Kidney glomerular epithelial cell (primary cell): Measurements from ENCODE around the gene TGFB1.

Experiments used
- DNase-seq: peaks from one replicate; lab custom pipeline; 2025; lab: John Stamatoyannopoulos, UW

TGFB1 gene

DNA sequence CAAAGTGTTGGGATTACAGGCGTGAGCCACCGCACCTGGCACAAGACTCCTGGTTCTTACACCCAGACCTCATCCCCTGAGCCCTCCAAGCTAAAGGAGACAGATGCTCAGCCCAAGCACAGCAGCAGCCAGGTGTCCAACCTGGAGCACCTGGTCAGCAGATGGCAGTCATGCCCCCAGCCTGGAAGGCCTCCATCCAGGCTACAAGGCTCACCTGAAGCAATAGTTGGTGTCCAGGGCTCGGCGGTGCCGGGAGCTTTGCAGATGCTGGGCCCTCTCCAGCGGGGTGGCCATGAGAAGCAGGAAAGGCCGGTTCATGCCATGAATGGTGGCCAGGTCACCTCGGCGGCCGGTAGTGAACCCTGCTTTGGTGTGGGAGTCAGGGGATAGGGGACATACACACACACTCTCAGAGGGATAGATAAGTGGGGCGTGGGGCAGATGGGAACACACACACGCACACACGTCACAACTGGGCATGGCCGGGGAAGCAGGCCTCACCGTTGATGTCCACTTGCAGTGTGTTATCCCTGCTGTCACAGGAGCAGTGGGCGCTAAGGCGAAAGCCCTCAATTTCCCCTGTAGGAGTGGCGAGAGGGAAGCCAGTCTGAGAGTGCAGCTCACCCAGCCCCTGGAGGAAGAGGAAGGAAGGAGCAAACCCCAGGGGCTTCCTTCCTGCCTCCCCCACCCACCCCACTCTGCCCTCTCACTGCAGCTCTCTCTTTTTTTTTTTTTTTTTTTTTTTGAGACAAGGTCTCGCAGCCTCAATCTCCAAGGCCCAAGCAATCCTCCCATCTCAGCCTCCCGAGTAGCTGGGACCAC, 11.8 kb downstream of the TGFB1 start:
- no peak for DNase-seq

- DNase-seq = peak; percentile 83
Observed at GRCh38 chr19:41339936-41340335, 13.8 kb downstream of the TGFB1 start.

- no peak for DNase-seq
Observed at GRCh38 chr19:41335467-41335866, 18.3 kb downstream of the TGFB1 start.

DNA sequence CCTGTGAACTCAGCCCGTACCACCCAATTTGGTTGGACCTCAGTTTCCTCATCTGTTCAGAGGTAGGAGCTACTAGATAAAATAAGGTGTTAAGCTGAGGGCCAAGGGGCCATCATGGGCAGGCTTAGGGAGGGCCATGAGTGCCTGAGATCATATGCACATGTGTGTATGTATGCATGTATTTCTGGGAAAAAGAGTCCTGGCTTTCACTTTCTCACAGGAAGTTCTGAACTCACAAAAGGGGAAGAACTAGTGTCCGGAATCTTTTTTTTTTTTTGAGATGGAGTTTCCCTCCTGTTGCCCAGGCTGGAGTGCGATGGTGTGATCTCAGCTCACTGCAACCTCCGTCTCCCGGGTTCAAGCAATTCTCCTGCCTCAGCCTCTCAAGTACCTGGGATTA, 18.9 kb downstream of the TGFB1 start:
- DNase-seq = no peak

DNA sequence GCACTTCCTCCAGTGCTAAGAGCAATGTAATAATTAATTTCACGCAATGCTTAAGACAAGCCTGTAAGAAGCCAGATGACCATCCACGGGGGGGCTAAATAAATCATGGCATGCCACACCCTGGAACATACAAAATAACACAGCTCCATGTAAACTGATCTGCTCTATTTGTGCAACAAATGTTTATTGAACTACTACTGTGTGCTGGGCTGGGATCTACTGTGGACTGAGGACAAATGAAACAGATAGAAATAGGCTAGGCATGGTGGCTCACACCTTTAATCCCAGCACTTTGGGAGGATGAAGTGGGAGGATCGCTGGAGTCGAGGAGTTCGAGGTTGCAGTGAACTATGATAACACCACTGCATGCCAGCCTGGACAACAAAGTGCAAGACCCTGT, 21.3 kb downstream of the TGFB1 start:
- no peak for DNase-seq

GRCh38 chr19:41332000-41332399, 21.7 kb downstream of the TGFB1 start:
- DNase-seq = no peak

DNA sequence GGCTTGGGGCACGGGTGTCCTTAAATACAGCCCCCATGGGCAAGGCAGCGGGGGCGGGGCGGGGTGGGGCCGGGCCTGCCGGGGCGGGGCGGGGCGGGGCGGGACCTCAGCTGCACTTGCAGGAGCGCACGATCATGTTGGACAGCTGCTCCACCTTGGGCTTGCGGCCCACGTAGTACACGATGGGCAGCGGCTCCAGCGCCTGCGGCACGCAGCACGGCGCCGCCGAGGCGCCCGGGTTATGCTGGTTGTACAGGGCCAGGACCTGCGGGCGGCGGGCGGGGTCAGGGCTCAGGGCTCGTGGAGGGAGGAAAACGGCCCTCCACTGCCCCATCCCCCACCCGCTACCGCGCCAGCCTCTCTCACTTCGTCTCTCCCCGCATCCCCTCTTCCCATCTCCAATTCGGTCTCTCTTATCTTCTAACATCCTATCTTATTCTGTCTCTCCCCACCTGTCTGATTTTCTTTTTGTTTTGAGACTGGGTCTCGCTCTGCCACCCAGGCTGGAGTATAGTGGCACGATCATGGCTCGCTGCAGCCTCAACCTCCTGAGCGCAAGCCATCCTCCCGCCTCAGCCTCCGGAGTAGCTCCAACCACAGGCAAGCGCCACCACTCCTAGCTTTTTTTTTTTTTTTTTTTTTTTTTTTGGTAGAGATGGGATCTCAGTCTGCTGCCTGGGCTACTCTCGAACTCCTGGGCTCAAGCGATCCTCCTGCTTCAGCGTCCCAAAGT, 22.6 kb downstream of the TGFB1 start:
- no peak for DNase-seq

GRCh38 chr19:41330481-41330880, 23.2 kb downstream of the TGFB1 start:
- no peak for DNase-seq

GRCh38 chr19:41328842-41329225, 24.9 kb downstream of the TGFB1 start:
- no peak for DNase-seq

DNA sequence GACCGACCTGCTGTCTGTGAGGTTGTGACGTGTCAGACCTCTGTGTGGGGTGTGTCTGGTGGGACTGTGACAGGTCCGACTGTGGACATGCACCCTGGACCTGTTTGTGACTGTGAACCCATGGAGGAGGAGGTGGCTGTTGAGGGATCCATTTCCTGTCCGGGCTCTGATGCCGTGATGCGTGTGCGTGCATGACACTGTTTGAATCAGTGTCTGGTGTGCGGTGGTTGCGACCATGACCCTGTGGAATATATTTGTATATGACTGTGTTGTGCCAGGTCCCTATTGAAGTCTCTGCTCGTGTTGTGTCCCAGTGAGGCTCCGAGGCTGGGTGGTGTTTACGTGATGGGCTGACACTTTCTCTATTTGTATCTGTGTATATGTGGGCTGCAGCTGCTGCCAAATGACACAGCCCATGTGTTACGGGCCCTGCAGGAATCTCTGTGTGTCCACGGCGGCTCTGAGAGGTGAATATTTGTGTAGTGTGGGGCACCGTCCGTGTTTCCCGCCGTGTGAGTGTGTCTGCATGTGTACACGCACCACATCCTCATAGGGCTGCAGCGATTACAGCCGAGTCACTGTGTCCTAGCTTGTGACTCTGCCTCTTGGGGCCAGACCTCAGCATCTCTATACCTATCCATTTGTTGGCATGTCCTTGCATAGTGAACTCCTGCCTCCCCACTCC, 25.4 kb downstream of the TGFB1 start:
- no peak for DNase-seq

- peak; percentile 40 for DNase-seq
Observed at GRCh38 chr19:41327576-41328156, 26.1 kb downstream of the TGFB1 start.

- no peak for DNase-seq
Observed at GRCh38 chr19:41327076-41327575, 26.6 kb downstream of the TGFB1 start.

GRCh38 chr19:41325947-41326706, 27.6 kb downstream of the TGFB1 start:
- peak; percentile 72 for DNase-seq

- DNase-seq = no peak
Observed at GRCh38 chr19:41325640-41325946, 28.1 kb downstream of the TGFB1 start.

GRCh38 chr19:41324921-41325639, 28.6 kb downstream of the TGFB1 start:
- peak; percentile 66 for DNase-seq

GRCh38 chr19:41324231-41324702, 29.5 kb downstream of the TGFB1 start:
- DNase-seq = no peak

DNA sequence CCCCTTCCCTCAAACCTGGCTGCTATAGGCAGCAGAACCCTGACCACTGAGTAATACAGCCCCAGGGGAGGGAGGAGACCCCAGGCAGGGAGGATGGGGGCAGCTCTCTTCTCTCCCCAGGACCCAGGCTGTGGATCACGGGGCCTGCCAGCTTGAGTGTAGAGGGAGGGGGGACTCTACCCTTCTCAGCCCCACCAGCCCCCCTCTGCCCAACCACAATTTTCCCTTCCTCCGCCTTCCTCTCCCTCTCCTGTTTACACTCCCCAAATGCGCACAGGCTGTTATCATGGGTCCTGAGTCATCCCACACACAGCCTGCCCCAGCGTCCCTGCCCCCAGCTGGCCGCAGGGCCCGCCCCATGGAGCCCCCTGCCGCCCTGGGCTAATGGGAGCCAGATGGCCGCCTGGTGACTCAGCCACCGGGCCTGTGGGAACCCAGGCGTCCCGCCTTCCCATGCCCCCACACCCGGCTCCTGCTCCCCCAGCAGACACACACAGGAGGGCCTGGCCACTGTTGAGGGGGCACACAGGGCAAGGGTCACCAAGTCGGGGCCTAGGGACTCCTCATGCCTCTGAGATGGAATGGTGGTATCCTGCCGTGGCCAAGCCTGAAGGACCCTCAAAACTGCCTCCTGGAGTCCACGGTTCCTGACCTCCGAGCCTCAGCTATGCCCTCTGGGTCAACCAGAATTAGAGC, 30.1 kb downstream of the TGFB1 start:
- peak; percentile 68 for DNase-seq

- no peak for DNase-seq
Observed at GRCh38 chr19:41323023-41323422, 30.7 kb downstream of the TGFB1 start.

- DNase-seq = no peak
Observed at GRCh38 chr19:41322451-41322850, 31.3 kb downstream of the TGFB1 start.

DNA sequence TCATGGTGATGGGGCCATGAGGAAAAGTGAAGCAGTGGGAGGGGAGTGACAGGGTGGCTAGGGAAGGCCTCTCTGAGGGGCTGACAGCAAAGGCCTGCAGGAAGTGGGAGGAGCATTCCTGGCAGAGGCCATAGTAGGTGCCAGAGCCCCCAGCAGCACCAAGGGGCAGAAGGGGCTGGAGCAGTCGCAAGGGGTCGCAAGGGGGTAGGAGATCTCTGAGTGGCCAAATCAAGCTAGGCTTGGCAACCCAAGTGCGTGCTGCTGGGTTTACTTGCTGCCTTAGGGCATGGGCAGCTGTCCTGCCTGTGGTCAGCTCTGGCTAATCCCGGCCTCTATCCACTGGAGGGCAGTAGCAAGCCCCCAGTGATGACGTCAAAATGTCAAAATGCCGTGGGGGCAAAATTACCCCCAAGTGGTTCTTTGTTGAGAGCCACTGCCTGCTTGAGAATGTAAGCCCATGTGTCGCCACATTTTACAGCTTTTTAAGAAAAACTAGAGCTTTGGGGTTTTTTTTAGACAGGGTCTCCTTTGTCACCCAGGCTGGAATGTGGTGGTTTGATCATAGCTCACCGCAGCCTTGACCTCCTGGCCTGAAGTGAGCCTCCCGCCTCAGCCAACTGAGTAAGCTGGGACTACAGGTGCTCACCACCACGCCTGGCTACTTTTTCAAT, 32.0 kb downstream of the TGFB1 start:
- peak; percentile 28 for DNase-seq
